ENCODE measurements around the gene RHOH. TPM values are rescaled to one million over a fixed set of nuclear protein-coding genes. Genes with fewer than 3 reads are reported as not detected.

RHOH gene
- total and polyA plus RNA-seq, 10 of the 15 experiments (the other 5 are each of a cell fraction or from before 2014, with no cell fraction given) = 46.5 to 120 (median 57.9) TPM

- TF ChIP-seq ZNF592 (IDR thresholded peaks at IDR 0.05) (no peak), BCLAF1 (IDR thresholded peaks at IDR 0.05) (no peak), CREM (IDR thresholded peaks at IDR 0.05; ENCODE audit: low read depth) (peak; percentile 63; the same call in 1 of the 2 replicates), SUZ12 (IDR thresholded peaks at IDR 0.05; ENCODE audit: unreplicated experiment) (no peak), CBX3 (IDR thresholded peaks at IDR 0.05; ENCODE audit: borderline replicate concordance, low read depth) (no peak), CHD1 (IDR thresholded peaks at IDR 0.05; ENCODE audit: low read depth, low read length) (no peak), HDGF (IDR thresholded peaks at IDR 0.05) (no peak), CEBPB (IDR thresholded peaks at IDR 0.05; ENCODE audit: borderline replicate concordance in 1 of 2, low read depth in 2 of 2, low read length in 2 of 2) (peak in 1 of 2 experiments; percentile 63; a peak in 1 of 4 replicates), ZNF24 (IDR thresholded peaks at IDR 0.05) (no peak), KDM1A (IDR thresholded peaks at IDR 0.05; ENCODE audit: borderline replicate concordance) (no peak), TARDBP (IDR thresholded peaks at IDR 0.05; ENCODE audit: borderline replicate concordance) (no peak), NFYA (IDR thresholded peaks at IDR 0.05; ENCODE audit: borderline replicate concordance, low read depth, low read length) (no peak), FOXK2 (IDR thresholded peaks at IDR 0.05) (no peak), USF1 (IDR thresholded peaks at IDR 0.05; ENCODE audit: borderline replicate concordance, extremely low read length, insufficient read depth, low read depth, low read length) (no peak), TBL1XR1 (IDR thresholded peaks at IDR 0.05; ENCODE audit: low read depth, low read length) (peak; percentile 70), SMARCA5 (IDR thresholded peaks at IDR 0.05) (peak; percentile 82; the same call in 1 of the 2 replicates), PAX8 (IDR thresholded peaks at IDR 0.05) (no peak), CHD2 (IDR thresholded peaks at IDR 0.05; ENCODE audit: borderline replicate concordance, low read depth, low read length) (peak; percentile 59; the same call in 1 of the 2 replicates), HDAC2 (IDR thresholded peaks at IDR 0.05) (no peak)
Measured at GRCh38 chr4:40185830-40186664, 10.8 kb upstream of the RHOH start (continued).

All from GM12878 (cell line).